WTC11 (cell line): Measurements from ENCODE around the gene MDN1. TPM values are rescaled to one million over a fixed set of nuclear protein-coding genes. Genes with fewer than 3 reads are reported as not detected.
A peak's percentile ranks its signal among the peaks of the same experiment; 100 is the strongest.

ENCODE experiments used
- ATAC-seq: fragments of 200-7000 bp; cut with Tn5 transposase; 2 replicates; pipeline ENCODE4 v1.10.0; 2021; ENCODE audit warnings: mild to moderate bottlenecking, moderate library complexity
- CTCF ChIA-PET: fragments of 300-600 bp; sonication (Branson Sonifier 250); formaldehyde crosslinking; loops from one replicate; lab custom pipeline; 2021; ENCODE audit warnings: antibody characterized with exemption; lab: Charles Lee
- POLR2A ChIA-PET: fragments of 350-600 bp; sonication (Branson Sonifier 250); formaldehyde crosslinking; loops from one replicate; lab custom pipeline; 2021; ENCODE audit warnings: antibody characterized with exemption; lab: Charles Lee
- DNase-seq: peaks from one replicate; pipeline ENCODE4 v3.0.0; 2021; ENCODE audit warnings: low spot score
- H3K27ac Mint-ChIP-seq: 2 replicates; pipeline ENCODE4 v1.8.0; 2021; ENCODE audit warnings: mixed read lengths
- H3K27me3 Mint-ChIP-seq: 2 replicates; pipeline ENCODE4 v1.8.0; 2021; ENCODE audit warnings: low read depth, mild to moderate bottlenecking, moderate library complexity, mixed read lengths
- H3K36me3 Mint-ChIP-seq: 2 replicates; pipeline ENCODE4 v1.8.0; 2021; ENCODE audit warnings: mixed read lengths
- H3K4me1 Mint-ChIP-seq: 2 replicates; pipeline ENCODE4 v1.8.0; 2022; ENCODE audit warnings: mixed read lengths
- H3K4me3 Mint-ChIP-seq: 2 replicates; pipeline ENCODE4 v1.8.0; 2021; ENCODE audit warnings: mild to moderate bottlenecking, moderate library complexity, mixed read lengths
- H3K9me3 Mint-ChIP-seq: 2 replicates; pipeline ENCODE4 v1.8.0; 2021; ENCODE audit warnings: mixed read lengths
- CBFB ChIP-seq: sonication (generic); formaldehyde crosslinking; IDR thresholded peaks from 2 replicates; pipeline ENCODE4 v1.8.1; 2022; ENCODE audit warnings: mild to moderate bottlenecking, low read depth, missing genetic modification reagents
- ETV6 ChIP-seq: sonication (generic); formaldehyde crosslinking; IDR thresholded peaks from 2 replicates; pipeline ENCODE4 v1.8.1; 2022; ENCODE audit warnings: mild to moderate bottlenecking, missing genetic modification reagents
- FOXP1 ChIP-seq: sonication (generic); formaldehyde crosslinking; IDR thresholded peaks from 2 replicates; pipeline ENCODE4 v1.8.0; 2022; ENCODE audit warnings: missing genetic modification reagents, mild to moderate bottlenecking, moderate library complexity, borderline replicate concordance
- HMGA2 ChIP-seq: fragments of 250-450 bp; sonication (Bioruptor Pico); IDR thresholded peaks from 2 replicates; pipeline ENCODE4 v1.4.0; 2021; ENCODE audit warnings: mild to moderate bottlenecking, moderate library complexity
- JAZF1 ChIP-seq: fragments of 250-450 bp; sonication (Bioruptor Pico); IDR thresholded peaks from 2 replicates; pipeline ENCODE4 v1.9.0; 2021; ENCODE audit warnings: moderate library complexity, mild to moderate bottlenecking, inconsistent platforms
- NFATC4 ChIP-seq: fragments of 250-450 bp; sonication (Bioruptor Pico); IDR thresholded peaks from 2 replicates; pipeline ENCODE4 v1.9.0; 2021; ENCODE audit warnings: mild to moderate bottlenecking
- NFYB ChIP-seq: sonication (generic); formaldehyde crosslinking; conservative IDR thresholded peaks from 2 replicates; pipeline ENCODE4 v1.8.0; 2022; ENCODE audit warnings: low read depth, missing genetic modification reagents
- NR2C2 ChIP-seq: sonication (generic); formaldehyde crosslinking; IDR thresholded peaks from 2 replicates; pipeline ENCODE4 v1.8.0; 2022; ENCODE audit warnings: mild to moderate bottlenecking, missing genetic modification reagents
- PRRX2 ChIP-seq: fragments of 250-450 bp; sonication (Bioruptor Pico); IDR thresholded peaks from 2 replicates; pipeline ENCODE4 v1.8.0; 2021; ENCODE audit warnings: mild to moderate bottlenecking
- TEAD1 ChIP-seq: sonication (generic); formaldehyde crosslinking; IDR thresholded peaks from 2 replicates; pipeline ENCODE4 v1.8.0; 2022; ENCODE audit warnings: mild to moderate bottlenecking, missing genetic modification reagents
- TP53 ChIP-seq: sonication (generic); formaldehyde crosslinking; IDR thresholded peaks from 2 replicates; pipeline ENCODE4 v1.8.1; 2023; ENCODE audit warnings: mild to moderate bottlenecking, missing genetic modification reagents
- ZNF138 ChIP-seq: sonication (generic); formaldehyde crosslinking; conservative IDR thresholded peaks from 2 replicates; pipeline ENCODE4 v1.8.1; 2022; ENCODE audit warnings: mild to moderate bottlenecking, moderate library complexity, missing genetic modification reagents
- ZNF423 ChIP-seq: fragments of 250-450 bp; sonication (Bioruptor Pico); IDR thresholded peaks from 2 replicates; pipeline ENCODE4 v2.1.2; 2022; ENCODE audit warnings: mild to moderate bottlenecking, moderate library complexity
- total RNA-seq: library from RNA; stranded (reverse); gene quantifications from 3 replicates; pipeline ENCODE4 v1.2.3, GENCODE V29; 2021
- TF ChIP-seq, protein P1 (sequence below): sonication (generic); formaldehyde crosslinking; IDR thresholded peaks from 2 replicates; pipeline ENCODE4 v1.8.0; 2023; ENCODE audit warnings: missing genetic modification reagents
- TF ChIP-seq, protein P2 (sequence below): sonication (generic); formaldehyde crosslinking; IDR thresholded peaks from 2 replicates; pipeline ENCODE4 v1.8.1; 2022; ENCODE audit warnings: missing genetic modification reagents, borderline replicate concordance
- TF ChIP-seq, protein P3 (sequence below): fragments of 250-450 bp; sonication (Bioruptor Pico); conservative IDR thresholded peaks from 2 replicates; pipeline ENCODE4 v1.9.0; 2021; ENCODE audit warnings: mild to moderate bottlenecking
- TF ChIP-seq, protein P4 (sequence below): sonication (generic); formaldehyde crosslinking; IDR thresholded peaks from 2 replicates; pipeline ENCODE4 v1.8.1; 2023; ENCODE audit warnings: mild to moderate bottlenecking, moderate library complexity, missing genetic modification reagents
- TF ChIP-seq, protein P5 (sequence below): fragments of 200-600 bp; IDR thresholded peaks from 2 replicates; pipeline ENCODE4 v1.8.0; 2022; ENCODE audit warnings: antibody characterized with exemption
- TF ChIP-seq, protein P6 (sequence below): fragments of 250-450 bp; sonication (Bioruptor Pico); IDR thresholded peaks from 2 replicates; pipeline ENCODE4 v2.1.2; 2022; ENCODE audit warnings: mild to moderate bottlenecking, moderate library complexity

MDN1 gene
- total RNA-seq, 1 experiment from 2014 or later: 195 TPM

DNA sequence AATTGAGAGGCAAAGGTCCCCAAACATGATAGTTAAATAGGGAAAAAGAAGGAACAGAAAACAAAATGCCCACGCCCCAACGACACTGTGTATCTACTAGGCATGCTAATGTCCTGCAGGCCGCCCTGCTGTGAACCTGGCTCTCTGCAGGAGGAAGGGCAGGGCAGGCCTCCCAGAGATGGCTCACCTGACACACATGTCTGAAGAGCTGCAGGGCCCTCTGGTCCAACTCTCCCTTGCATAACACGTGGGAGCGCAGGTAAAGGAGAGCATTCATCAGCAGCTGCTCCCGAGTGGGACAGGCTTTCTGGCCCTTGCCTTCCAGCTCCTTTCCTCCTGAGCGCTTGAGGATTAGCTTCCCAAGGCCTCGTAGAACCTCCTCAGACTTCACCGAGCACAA is 127.3 kb downstream of the MDN1 start (continued):
- TF ChIP-seq NFYB (CRISPR knock-in tag) (no peak), FOXP1 (CRISPR knock-in tag) (0 out of 2 replicates have a peak, but pooled peaks have one; percentile 62), PRRX2 (CRISPR knock-in tag) (no peak), JAZF1 (CRISPR knock-in tag) (no peak), NR2C2 (CRISPR knock-in tag) (no peak), TP53 (CRISPR knock-in tag) (no peak), NFATC4 (no peak), ZNF423 (CRISPR knock-in tag) (peak; percentile 28; the same call in 1 of the 2 replicates), CBFB (CRISPR knock-in tag) (0 out of 2 replicates have a peak, but pooled peaks have one; percentile 22), ETV6 (peak; percentile 23; the same call in 1 of the 2 replicates), HMGA2 (CRISPR knock-in tag) (no peak)
- TF ChIP-seq, protein P1, sequence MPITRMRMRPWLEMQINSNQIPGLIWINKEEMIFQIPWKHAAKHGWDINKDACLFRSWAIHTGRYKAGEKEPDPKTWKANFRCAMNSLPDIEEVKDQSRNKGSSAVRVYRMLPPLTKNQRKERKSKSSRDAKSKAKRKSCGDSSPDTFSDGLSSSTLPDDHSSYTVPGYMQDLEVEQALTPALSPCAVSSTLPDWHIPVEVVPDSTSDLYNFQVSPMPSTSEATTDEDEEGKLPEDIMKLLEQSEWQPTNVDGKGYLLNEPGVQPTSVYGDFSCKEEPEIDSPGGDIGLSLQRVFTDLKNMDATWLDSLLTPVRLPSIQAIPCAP (CRISPR knock-in tag): no peak
- TF ChIP-seq, protein P2, sequence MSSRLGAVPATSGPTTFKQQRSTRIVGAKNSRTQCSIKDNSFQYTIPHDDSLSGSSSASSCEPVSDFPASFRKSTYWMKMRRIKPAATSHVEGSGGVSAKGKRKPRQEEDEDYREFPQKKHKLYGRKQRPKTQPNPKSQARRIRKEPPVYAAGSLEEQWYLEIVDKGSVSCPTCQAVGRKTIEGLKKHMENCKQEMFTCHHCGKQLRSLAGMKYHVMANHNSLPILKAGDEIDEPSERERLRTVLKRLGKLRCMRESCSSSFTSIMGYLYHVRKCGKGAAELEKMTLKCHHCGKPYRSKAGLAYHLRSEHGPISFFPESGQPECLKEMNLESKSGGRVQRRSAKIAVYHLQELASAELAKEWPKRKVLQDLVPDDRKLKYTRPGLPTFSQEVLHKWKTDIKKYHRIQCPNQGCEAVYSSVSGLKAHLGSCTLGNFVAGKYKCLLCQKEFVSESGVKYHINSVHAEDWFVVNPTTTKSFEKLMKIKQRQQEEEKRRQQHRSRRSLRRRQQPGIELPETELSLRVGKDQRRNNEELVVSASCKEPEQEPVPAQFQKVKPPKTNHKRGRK (CRISPR knock-in tag): no peak
- TF ChIP-seq, protein P3, sequence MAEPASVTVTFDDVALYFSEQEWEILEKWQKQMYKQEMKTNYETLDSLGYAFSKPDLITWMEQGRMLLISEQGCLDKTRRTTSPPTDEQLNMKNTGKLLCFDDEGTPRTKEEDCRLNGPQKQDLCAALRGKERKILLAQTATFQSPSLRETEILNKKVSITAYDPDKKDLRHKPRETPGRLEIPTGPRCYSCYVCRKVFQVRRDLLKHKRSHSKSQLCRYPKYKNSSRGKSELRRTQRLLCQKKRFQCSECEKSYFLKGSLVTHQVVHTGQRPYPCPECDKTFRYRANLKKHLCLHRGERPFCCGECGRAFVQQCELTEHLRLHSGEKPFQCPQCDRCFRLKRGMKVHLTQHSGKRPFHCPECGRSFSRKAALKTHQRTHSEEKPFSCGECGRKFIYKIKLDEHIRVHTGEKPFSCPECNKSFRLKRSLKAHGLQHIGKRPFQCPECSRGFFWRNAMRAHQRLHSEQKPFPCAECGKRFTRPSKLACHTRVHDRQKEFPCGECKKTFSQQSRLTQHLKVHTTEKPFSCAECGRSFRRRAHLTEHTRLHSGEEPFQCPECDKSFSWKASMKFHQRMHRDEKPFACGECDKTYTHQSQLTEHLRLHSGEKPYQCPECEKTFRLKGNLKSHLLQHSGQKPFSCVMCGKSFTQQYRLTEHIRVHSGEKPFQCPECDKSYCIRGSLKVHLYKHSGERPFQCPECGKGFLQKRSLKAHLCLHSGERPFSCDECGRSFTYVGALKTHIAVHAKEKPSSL: no peak
- TF ChIP-seq, protein P4, sequence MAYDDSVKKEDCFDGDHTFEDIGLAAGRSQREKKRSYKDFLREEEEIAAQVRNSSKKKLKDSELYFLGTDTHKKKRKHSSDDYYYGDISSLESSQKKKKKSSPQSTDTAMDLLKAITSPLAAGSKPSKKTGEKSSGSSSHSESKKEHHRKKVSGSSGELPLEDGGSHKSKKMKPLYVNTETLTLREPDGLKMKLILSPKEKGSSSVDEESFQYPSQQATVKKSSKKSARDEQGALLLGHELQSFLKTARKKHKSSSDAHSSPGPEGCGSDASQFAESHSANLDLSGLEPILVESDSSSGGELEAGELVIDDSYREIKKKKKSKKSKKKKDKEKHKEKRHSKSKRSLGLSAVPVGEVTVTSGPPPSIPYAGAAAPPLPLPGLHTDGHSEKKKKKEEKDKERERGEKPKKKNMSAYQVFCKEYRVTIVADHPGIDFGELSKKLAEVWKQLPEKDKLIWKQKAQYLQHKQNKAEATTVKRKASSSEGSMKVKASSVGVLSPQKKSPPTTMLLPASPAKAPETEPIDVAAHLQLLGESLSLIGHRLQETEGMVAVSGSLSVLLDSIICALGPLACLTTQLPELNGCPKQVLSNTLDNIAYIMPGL (CRISPR knock-in tag): no peak
- TF ChIP-seq, all 79 proteins: peak for 5

DNA sequence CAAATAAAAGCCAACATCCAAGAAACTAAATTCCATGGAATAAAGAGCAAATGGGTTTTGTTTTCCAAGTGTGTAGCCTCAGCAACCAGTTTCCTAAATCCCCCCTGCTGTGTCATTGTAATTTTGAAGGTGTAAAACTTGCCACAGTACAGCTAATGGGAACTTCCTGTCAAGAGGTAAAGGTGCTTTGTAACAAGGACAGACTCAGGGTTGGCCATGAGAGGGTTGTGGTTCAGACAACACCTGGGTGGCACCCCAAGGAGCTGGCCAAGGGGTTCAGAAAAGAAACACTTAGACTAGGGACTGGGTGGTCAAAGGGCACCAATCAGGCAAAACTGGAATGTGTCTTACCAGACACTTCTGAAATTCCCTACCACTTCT is 128.7 kb downstream of the MDN1 start:
- H3K27me3 Mint-ChIP-seq: no peaks in the 10 kb centered on the region
- TF ChIP-seq CBFB (CRISPR knock-in tag): no peak
- TF ChIP-seq ZNF423 (CRISPR knock-in tag): peak; percentile 79
- TF ChIP-seq, protein P5, sequence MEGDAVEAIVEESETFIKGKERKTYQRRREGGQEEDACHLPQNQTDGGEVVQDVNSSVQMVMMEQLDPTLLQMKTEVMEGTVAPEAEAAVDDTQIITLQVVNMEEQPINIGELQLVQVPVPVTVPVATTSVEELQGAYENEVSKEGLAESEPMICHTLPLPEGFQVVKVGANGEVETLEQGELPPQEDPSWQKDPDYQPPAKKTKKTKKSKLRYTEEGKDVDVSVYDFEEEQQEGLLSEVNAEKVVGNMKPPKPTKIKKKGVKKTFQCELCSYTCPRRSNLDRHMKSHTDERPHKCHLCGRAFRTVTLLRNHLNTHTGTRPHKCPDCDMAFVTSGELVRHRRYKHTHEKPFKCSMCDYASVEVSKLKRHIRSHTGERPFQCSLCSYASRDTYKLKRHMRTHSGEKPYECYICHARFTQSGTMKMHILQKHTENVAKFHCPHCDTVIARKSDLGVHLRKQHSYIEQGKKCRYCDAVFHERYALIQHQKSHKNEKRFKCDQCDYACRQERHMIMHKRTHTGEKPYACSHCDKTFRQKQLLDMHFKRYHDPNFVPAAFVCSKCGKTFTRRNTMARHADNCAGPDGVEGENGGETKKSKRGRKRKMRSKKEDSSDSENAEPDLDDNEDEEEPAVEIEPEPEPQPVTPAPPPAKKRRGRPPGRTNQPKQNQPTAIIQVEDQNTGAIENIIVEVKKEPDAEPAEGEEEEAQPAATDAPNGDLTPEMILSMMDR: no peak
- no peak for TF ChIP-seq ZNF138 (CRISPR knock-in tag)
- TF ChIP-seq, protein P6, sequence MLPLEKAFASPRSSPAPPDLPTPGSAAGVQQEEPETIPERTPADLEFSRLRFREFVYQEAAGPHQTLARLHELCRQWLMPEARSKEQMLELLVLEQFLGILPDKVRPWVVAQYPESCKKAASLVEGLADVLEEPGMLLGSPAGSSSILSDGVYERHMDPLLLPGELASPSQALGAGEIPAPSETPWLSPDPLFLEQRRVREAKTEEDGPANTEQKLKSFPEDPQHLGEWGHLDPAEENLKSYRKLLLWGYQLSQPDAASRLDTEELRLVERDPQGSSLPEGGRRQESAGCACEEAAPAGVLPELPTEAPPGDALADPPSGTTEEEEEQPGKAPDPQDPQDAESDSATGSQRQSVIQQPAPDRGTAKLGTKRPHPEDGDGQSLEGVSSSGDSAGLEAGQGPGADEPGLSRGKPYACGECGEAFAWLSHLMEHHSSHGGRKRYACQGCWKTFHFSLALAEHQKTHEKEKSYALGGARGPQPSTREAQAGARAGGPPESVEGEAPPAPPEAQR (CRISPR knock-in tag): peak; percentile 63; the same call in 1 of the 2 replicates
- TF ChIP-seq PRRX2 (CRISPR knock-in tag): 0 out of 2 replicates have a peak, but pooled peaks have one; percentile 39
- TF ChIP-seq TEAD1 (CRISPR knock-in tag): peak; percentile 66; the same call in 1 of the 2 replicates
- peak overlapping the region; percentile 99 for H3K27ac Mint-ChIP-seq
- no peaks in the 10 kb centered on the region for H3K9me3 Mint-ChIP-seq
- H3K36me3 Mint-ChIP-seq: peaks cover 83% of the 10 kb centered on the region
- DNase-seq (no peak), ATAC-seq (peak; percentile 48)
- POLR2A ChIA-PET: no interaction called here
- CTCF ChIA-PET: interaction anchor here (1.4 kb wide), 1 partner anchor 64 kb away, joined by 3 read pairs; no protein-coding TSS in a partner anchor
- peak overlapping the region; percentile 14; the same call in 1 of the 2 replicates for H3K4me3 Mint-ChIP-seq
- H3K4me1 Mint-ChIP-seq: peaks cover 69% of the 10 kb centered on the region
